Right ventricle myocardium superior (tissue), 1 donor: ENCODE results near the gene KLF18. TPM values are rescaled to one million over a fixed set of nuclear protein-coding genes. Genes with fewer than 3 reads are reported as not detected.
"Not testable (repeated sequence)": the region's sequence is repeated elsewhere in the genome, so short reads cannot be mapped to it uniquely, and the experiment has no call there.

Experiments
- ATAC-seq: fragments of 200-7000 bp; cut with Tn5 transposase; one replicate; pipeline ENCODE4 v1.9.1; 2020; ENCODE audit warnings: mild to moderate bottlenecking; ENCODE audit not compliant: poor library complexity
- DNase-seq: peaks from one replicate; pipeline ENCODE4 v3.0.0-alpha.2; 2020
- intact Hi-C: fragments of 100-400 bp; cut with DNase I; formaldehyde crosslinking; loops from one replicate; pipeline ENCODE4 v1.11.2; 2022
- long read RNA-seq: library from polyadenylated mRNA; unstranded; transcript quantifications from one replicate; pipeline ENCODE4 v2.0.0, GENCODE V29; 2021
- total RNA-seq: library from RNA; stranded (reverse); fragmentation: NEBNext Ultra II Directional; extraction: Animal tissue kit (Norgen Biotek cat#: 25700); gene quantifications from one replicate; pipeline ENCODE4 v1.2.1, GENCODE V29; 2021
- donor health status: DM: no; HTN: yes; CAD: no; lungs with severe emphysema.

KLF18 gene
- total RNA-seq = not detected
- long read RNA-seq = 0 reads

GRCh38 chr1:44141531-44141930 lies at the start of gene KLF18:
TSS of gene KLF18 (minus strand) at chr1:44141631. CDS start at chr1:44141631, 0 bp downstream.
- no peak for ATAC-seq
- intact Hi-C loops = no loop called here

GRCh38 chr1:44174630-44175029 lies 33.2 kb upstream of the KLF18 start:
- ATAC-seq = no peak
- intact Hi-C loops = no loop called here
- DNase-seq = no peak

More at GRCh38 chr1:44141531-44141930, at the start of gene KLF18:
- DNase-seq = no peak

GRCh38 chr1:44170281-44170823 lies 28.9 kb upstream of the KLF18 start:
- no peak for ATAC-seq
- no peak for DNase-seq
- intact Hi-C loops = no loop called here

- ATAC-seq = no peak
- DNase-seq = no peak
- intact Hi-C loops = no loop called here
These were observed 27.2 kb upstream of the KLF18 start for GRCh38 chr1:44168520-44169098.

- intact Hi-C loops = no loop called here
- ATAC-seq (no peak), DNase-seq (no peak)
These were observed 20.1 kb upstream of the KLF18 start for GRCh38 chr1:44161546-44161945.

- no peak for ATAC-seq
- intact Hi-C loops = no loop called here
- no peak for DNase-seq
These were observed 17.4 kb upstream of the KLF18 start for GRCh38 chr1:44158871-44159270.

- ATAC-seq (no peak), DNase-seq (no peak)
- intact Hi-C loops = no loop called here
These were observed 16.5 kb upstream of the KLF18 start for GRCh38 chr1:44157903-44158302.

GRCh38 chr1:44154049-44154448 lies 12.6 kb upstream of the KLF18 start:
- ATAC-seq = no peak
- DNase-seq = no peak
- intact Hi-C loops = no loop called here

- ATAC-seq = no peak
- intact Hi-C loops = no loop called here
These were observed 11.3 kb upstream of the KLF18 start for GRCh38 chr1:44152692-44153091.

GRCh38 chr1:44151808-44152207 lies 10.4 kb upstream of the KLF18 start:
- no peak for ATAC-seq
- intact Hi-C loops = no loop called here
- DNase-seq = no peak

More at GRCh38 chr1:44152692-44153091, 11.3 kb upstream of the KLF18 start:
- DNase-seq = no peak

- intact Hi-C loops = no loop called here
- DNase-seq (no peak), ATAC-seq (no peak)
These were observed 9.9 kb upstream of the KLF18 start for GRCh38 chr1:44151332-44151731.

GRCh38 chr1:44147582-44147981 lies 6.2 kb upstream of the KLF18 start:
- ATAC-seq (no peak), DNase-seq (no peak)
- intact Hi-C loops = no loop called here

GRCh38 chr1:44146536-44147361 lies 5.3 kb upstream of the KLF18 start:
- no peak for ATAC-seq
- DNase-seq = no peak
- intact Hi-C loops = no loop called here

GRCh38 chr1:44144962-44145756 lies 3.7 kb upstream of the KLF18 start:
- intact Hi-C loops = no loop called here
- DNase-seq = no peak
- ATAC-seq = no peak

GRCh38 chr1:44139565-44139964 lies 1.9 kb downstream of the KLF18 start:
- DNase-seq, ATAC-seq, intact Hi-C loops: not testable (repeated sequence)

- DNase-seq (no peak), ATAC-seq (no peak)
These were observed 3.2 kb downstream of the KLF18 start for GRCh38 chr1:44138239-44138638.

GRCh38 chr1:44135886-44136285 lies 5.5 kb downstream of the KLF18 start:
- DNase-seq (no peak), ATAC-seq (no peak)
- intact Hi-C loops = no loop called here

More at GRCh38 chr1:44138239-44138638, 3.2 kb downstream of the KLF18 start:
- intact Hi-C loops = no loop called here

GRCh38 chr1:44134071-44134920 lies 7.1 kb downstream of the KLF18 start:
- DNase-seq (no peak), ATAC-seq (no peak)
- intact Hi-C loops = no loop called here
